ENCODE results near the gene ERC1. TPM values are rescaled to one million over a fixed set of nuclear protein-coding genes. Genes with fewer than 3 reads are reported as not detected.

The ERC1 gene
- total RNA-seq, 4 donors from 2014 or later, result 28.5 to 71.7 (median 38.5) TPM

DNA sequence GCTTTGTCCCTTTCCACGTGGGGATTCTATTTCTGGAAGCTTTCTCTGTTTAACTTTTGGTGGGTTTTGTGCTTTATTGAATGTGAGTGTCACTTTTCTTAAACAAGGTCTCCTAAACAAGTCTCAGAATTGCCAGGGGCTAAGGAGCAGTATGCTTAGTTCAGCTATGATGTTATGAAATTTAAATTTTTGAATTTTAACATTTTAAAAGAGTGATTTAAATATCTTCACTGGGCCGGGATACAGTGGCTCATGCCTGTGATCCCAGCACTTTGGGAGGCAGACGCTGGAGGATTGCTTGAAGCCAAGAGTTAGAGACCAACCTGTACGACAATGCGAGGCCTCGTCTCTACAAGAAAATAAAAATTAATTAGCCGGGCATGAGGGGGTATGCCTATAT, 276.2 kb downstream of the ERC1 start:
- 90% methylated on average over 7 of the region's 7 CpGs for WGBS

DNA sequence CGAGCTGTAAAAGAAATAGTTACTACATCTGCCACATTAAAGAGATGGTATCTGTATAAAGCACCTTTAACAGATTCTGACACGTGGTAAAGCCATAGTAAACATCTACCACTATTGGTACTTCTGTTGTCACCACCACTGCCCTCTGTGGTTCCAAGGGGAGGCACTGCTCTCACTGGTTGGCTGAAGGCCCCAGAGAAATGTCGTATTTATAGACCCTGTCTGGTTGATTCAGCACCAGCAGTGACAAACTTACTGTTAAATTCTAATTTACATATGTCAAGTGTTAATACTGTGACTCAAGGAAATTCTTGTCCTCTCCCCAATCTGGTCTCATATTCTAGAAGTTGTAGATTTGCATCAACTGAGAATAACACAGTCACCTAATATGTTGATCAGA, 281.1 kb downstream of the ERC1 start:
- Histone ChIP-seq H3K27me3 (no peaks in the 10 kb centered on the region), H3K4me3 (no peak overlapping the region), H3K36me3 (peaks cover 8% of the 10 kb centered on the region), H3K27ac (no peak overlapping the region), H3K4me1 (no peaks in the 10 kb centered on the region), H3K9me3 (no peaks in the 10 kb centered on the region)
- 79% methylated on average over 3 of the region's 3 CpGs for WGBS
- TF ChIP-seq POLR2A (IDR thresholded peaks at IDR 0.05), result no peak
- TF ChIP-seq EP300 (IDR thresholded peaks at IDR 0.05), result no peak
- no peak for TF ChIP-seq POLR2AphosphoS5 (IDR thresholded peaks at IDR 0.05)
- TF ChIP-seq, protein P1, sequence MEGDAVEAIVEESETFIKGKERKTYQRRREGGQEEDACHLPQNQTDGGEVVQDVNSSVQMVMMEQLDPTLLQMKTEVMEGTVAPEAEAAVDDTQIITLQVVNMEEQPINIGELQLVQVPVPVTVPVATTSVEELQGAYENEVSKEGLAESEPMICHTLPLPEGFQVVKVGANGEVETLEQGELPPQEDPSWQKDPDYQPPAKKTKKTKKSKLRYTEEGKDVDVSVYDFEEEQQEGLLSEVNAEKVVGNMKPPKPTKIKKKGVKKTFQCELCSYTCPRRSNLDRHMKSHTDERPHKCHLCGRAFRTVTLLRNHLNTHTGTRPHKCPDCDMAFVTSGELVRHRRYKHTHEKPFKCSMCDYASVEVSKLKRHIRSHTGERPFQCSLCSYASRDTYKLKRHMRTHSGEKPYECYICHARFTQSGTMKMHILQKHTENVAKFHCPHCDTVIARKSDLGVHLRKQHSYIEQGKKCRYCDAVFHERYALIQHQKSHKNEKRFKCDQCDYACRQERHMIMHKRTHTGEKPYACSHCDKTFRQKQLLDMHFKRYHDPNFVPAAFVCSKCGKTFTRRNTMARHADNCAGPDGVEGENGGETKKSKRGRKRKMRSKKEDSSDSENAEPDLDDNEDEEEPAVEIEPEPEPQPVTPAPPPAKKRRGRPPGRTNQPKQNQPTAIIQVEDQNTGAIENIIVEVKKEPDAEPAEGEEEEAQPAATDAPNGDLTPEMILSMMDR (IDR thresholded peaks at IDR 0.05), result no peak
- DNase-seq (ENCODE audit: low spot score in 2 of 2), result no peak

More for the DNA sequence above, 276.2 kb downstream of the ERC1 start:
- TF ChIP-seq, protein P1 (IDR thresholded peaks at IDR 0.05), result no peak
- no peak for TF ChIP-seq POLR2A (IDR thresholded peaks at IDR 0.05)
- no peak for TF ChIP-seq EP300 (IDR thresholded peaks at IDR 0.05)
- TF ChIP-seq POLR2AphosphoS5 (IDR thresholded peaks at IDR 0.05), result no peak
- H3K4me1 ChIP-seq, result no peaks in the 10 kb centered on the region
- no peaks in the 10 kb centered on the region for H3K9me3 ChIP-seq
- H3K36me3 ChIP-seq, result peaks cover 19% of the 10 kb centered on the region
- H3K27ac ChIP-seq, result no peak overlapping the region
- no peak overlapping the region for H3K4me3 ChIP-seq
- no peaks in the 10 kb centered on the region for H3K27me3 ChIP-seq
- DNase-seq (ENCODE audit: low spot score in 2 of 2), result no peak

DNA sequence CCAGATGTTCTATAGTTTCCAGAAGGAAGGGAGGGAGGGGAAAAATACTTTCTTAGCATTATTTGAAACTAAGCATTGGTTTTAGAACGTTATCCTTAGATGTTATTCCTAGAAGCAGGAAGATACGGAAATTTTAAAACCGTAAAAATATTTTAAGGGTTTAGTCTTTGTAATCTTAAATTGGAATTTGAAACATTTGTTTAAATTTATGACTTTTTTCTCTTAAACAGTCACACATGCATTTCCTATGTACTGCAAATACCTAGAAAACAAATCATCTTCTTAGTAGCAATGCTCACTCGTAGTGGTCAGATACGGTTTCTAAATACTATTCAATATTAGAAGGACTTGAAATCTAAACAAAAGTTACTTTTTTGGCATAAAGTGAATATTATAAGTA, 282.0 kb downstream of the ERC1 start:
- Histone ChIP-seq H3K27me3 (no peaks in the 10 kb centered on the region), H3K36me3 (peaks cover 4% of the 10 kb centered on the region), H3K4me3 (no peak overlapping the region), H3K9me3 (no peaks in the 10 kb centered on the region), H3K4me1 (no peaks in the 10 kb centered on the region), H3K27ac (no peak overlapping the region)
- 87% methylated on average over 5 of the region's 5 CpGs for WGBS
- TF ChIP-seq POLR2A (IDR thresholded peaks at IDR 0.05) (no peak), POLR2AphosphoS5 (IDR thresholded peaks at IDR 0.05) (no peak), EP300 (IDR thresholded peaks at IDR 0.05) (no peak)
- TF ChIP-seq, protein P1 (IDR thresholded peaks at IDR 0.05), result no peak
- no peak for DNase-seq (ENCODE audit: low spot score in 2 of 2)

DNA sequence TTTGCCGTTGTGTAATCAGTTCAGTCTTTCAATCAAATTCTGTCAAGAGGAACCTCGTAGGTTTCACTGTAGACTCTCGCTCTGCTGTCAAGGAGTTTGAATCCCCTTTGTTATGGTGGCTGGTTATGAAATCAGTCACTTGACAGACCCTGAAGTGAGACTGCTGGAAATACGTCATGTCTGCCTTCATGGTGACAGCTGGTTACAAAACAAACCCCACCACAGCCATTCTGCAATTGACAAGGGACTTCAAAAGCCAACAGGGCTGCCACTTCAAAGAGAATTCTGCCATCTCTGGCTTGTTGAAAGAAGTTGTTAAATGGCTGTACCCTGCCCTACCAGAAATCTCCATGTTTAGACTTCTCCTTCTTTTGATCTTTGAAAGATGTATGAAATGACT, 286.9 kb downstream of the ERC1 start:
- Histone ChIP-seq H3K36me3 (no peaks in the 10 kb centered on the region), H3K4me3 (no peak overlapping the region), H3K27me3 (no peaks in the 10 kb centered on the region), H3K4me1 (peaks cover 10% of the 10 kb centered on the region), H3K9me3 (no peaks in the 10 kb centered on the region), H3K27ac (no peak overlapping the region)
- TF ChIP-seq POLR2A (IDR thresholded peaks at IDR 0.05), result no peak
- no peak for DNase-seq (ENCODE audit: low spot score in 2 of 2)
- WGBS, result 80% methylated on average over 4 of the region's 4 CpGs

DNA sequence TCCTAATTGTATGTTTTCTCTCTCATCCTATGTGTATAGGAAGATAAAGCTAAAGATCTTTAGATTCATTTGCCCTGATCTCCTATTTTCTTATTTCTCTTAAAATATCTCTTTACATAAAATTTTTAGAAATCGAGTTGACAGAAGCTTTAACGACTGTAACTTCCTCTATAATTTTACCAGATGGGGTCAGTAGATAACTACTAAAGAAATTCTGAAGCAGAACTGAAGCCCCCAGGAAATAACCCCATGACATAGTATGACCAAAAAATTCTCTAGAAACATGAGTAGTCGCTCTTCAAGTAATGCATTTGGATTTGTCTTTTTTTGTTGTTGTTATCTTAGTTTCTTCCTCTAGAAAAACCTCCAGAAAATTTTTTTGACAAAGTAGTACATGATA, 288.0 kb downstream of the ERC1 start:
- WGBS, result 46% methylated on average over 3 of the region's 3 CpGs
- no peaks in the 10 kb centered on the region for H3K9me3 ChIP-seq
- no peak overlapping the region for H3K4me3 ChIP-seq
- H3K27ac ChIP-seq, result no peak overlapping the region
- TF ChIP-seq, protein P1 (IDR thresholded peaks at IDR 0.05), result no peak
- no peak for TF ChIP-seq POLR2A (IDR thresholded peaks at IDR 0.05)
- no peak for TF ChIP-seq EP300 (IDR thresholded peaks at IDR 0.05)
- no peak for TF ChIP-seq POLR2AphosphoS5 (IDR thresholded peaks at IDR 0.05)
- no peaks in the 10 kb centered on the region for H3K27me3 ChIP-seq
- DNase-seq (ENCODE audit: low spot score in 2 of 2), result no peak
- peaks cover 10% of the 10 kb centered on the region for H3K4me1 ChIP-seq
- no peaks in the 10 kb centered on the region for H3K36me3 ChIP-seq

DNA sequence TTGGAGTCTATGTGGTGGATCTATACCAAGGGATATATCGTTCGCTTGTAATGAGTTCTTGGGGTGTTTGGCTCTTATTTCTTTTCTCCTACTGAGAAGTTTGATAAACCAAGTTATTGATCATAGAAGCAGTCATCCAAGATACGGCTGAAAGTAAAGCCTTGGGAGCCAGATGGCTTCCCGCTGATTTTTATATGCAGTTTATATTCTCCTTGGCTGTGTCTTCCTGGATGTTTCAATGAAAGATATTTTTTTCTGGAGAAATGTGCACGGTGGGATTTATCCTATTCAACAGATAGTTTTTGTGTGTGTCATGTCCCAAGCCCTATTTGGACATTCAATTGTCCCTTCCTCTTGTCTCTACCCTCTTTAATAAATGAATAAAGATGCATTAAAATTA, 289.0 kb downstream of the ERC1 start:
- TF ChIP-seq POLR2A (IDR thresholded peaks at IDR 0.05), result no peak
- TF ChIP-seq EP300 (IDR thresholded peaks at IDR 0.05), result no peak
- no peak for TF ChIP-seq POLR2AphosphoS5 (IDR thresholded peaks at IDR 0.05)
- TF ChIP-seq, protein P1 (IDR thresholded peaks at IDR 0.05), result no peak
- Histone ChIP-seq H3K36me3 (no peaks in the 10 kb centered on the region), H3K27ac (no peak overlapping the region), H3K4me3 (no peak overlapping the region), H3K27me3 (no peaks in the 10 kb centered on the region), H3K4me1 (peaks cover 10% of the 10 kb centered on the region), H3K9me3 (no peaks in the 10 kb centered on the region)
- 94% methylated on average over 5 of the region's 5 CpGs for WGBS
- no peak for DNase-seq (ENCODE audit: low spot score in 2 of 2)

Measured in suprapubic skin (tissue), 4 donors.